GM11168 (cell line): ENCODE data around the gene AHRR.
"Not testable (repeated sequence)": the region's sequence is repeated elsewhere in the genome, so short reads cannot be mapped to it uniquely, and the experiment has no call there.

Source experiments
- in situ Hi-C: fragments of 300-500 bp; cut with MboI; formaldehyde crosslinking; loops from one replicate; pipeline ENCODE4 v1.12.0; 2022; ENCODE audit warnings: low sequenced_read_pairs; ENCODE audit not compliant: unreplicated experiment

AHRR gene

DNA sequence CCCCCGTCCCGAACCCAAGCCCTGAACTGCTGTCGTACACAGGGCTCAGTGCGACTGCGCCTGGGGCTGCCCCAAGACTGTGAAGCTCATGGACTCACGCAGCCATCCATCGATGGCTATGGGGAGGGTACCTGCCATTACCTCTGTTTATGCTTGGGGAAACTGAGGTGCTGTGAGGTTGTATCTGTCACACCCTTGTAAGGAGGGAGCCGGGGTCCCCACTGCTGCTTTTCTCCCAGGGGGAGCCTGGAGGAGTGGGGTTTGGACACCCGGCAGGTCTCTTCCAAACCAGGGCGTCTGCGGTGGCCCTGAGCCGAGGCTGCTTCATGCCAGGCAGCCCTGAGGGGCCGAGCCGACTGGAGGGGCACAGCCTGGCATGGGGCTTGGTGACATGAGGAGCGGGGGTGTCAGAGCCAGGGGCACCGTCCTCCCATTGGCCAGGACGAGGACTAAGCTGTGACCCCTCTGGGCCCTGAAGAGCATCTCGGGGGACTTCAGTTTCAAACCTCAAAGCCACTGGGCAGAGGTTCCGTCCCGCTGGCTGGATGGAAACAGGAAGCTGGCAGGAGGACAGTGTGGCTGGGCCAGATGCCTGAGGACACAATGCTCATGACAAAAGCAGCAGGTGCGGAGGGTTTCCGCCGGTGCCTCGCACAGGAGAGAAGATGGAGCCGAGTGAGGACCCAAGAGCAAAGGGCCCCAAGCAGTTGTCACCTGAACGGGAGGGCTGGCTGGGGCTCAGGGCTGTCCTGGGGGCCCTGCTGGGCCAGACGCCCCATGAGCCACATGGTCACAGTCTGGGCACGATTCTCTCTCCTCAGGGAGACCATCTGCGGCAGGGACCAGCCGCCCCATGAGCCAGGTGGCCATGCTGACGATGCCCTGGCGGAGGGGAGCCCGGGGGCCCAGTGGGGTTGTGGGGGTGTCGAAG is 67.0 kb downstream of the AHRR start:
- in situ Hi-C loops: no loop called here

DNA sequence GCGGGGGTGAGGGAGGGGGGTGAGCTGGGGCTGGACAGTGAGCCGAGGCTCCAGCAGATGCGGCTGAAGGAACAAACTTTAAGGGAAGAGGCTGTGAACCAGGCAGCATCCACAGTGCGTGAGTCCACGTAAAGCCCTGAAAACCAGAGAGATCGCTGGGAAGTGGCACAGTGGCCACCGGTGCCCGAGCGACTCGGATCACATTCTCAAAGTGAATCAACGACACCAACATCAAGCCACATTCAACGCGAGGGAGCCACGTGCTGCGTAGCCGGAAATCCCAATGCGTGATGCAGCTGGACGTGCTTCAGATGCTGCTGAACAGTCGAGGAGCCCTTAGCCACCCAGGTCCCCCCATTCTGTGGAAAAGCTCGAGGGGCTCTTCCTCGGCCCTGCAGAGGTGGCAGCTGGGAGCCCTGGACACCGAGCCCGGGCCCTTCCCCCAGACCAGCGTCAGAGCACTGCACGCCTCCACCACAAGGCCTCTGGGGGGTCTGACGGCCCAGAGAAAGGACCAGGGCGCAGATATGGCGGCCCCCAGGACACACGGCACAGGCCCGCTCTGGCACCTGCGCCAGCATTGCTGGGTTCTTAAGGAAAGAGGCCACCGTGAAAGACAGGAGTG is 67.8 kb downstream of the AHRR start:
- in situ Hi-C loops: no loop called here

DNA sequence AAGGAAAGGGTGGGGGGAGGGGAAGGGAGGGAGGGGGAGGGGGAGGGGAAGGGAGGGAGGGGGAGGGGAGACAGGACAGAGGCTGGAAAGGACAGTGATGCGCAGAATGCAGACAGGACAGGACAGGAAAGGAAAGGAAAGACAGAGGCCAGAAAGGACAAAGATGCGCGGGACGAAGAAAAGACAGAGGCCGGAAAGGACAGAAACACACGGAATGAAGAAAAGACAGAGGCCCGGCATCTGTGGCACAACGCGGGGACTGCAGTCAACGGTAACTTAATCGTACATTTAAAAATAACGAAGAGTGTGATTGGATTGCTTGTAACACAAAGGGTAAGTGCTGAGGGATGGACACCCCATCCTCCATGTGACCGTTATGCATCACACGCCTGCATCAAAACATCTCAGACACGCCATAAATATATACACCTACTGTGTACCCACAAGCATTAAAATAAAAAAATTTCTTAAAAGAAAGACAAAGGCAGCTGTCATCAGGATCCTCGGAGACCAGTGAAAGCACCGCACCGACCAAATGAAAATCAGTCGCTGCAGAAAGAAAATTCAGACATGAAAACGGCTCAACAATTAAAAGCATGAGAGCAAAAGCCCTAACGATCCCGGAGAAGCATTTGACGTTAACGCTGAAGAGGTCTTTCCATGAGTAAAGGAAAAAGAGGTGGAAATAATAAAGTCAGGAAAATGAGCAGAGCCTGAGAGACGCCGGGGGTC is 68.5 kb downstream of the AHRR start:
- in situ Hi-C loops: no loop called here

DNA sequence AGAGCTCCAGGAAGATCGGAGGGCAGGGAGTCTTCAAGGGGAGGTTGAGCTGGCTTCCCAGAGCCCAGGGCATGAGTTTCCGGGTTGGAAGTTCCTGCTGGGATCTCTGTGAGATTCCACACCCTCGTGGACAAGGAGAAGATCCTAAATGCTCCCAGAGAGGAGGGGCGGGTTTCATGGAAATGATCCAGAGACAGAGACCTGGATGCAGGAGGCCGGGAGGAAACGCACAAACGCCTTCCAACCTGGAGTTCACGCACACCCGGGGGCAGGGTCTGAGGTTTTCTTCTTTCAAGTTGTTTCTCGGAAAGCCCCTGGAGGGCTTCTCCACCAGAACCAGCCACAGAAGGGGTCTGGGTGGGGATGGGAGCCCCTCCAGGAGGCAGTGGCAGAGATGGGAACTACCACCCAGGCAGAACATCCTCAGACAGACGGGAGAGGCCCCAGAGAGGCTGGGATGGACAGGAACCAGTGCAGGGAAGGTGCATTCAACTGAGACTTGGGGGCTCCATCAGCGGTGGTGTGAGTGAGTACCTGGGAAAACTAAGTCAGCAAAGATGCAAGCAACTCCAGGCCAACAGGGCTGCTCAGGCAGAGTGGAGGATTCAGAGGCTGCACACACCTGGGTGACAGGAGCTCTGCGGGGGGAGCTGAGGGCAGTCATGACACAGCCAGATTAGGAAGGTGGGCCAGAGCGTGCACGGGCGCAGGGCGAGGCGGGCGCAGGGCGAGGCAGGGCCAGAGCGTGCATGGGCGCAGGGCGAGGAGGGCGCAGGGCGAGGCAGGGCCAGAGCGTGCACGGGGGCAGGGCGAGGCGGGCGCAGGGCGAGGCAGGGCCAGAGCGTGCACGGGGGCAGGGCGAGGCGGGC is 69.3 kb downstream of the AHRR start:
- in situ Hi-C loops: no loop called here

DNA sequence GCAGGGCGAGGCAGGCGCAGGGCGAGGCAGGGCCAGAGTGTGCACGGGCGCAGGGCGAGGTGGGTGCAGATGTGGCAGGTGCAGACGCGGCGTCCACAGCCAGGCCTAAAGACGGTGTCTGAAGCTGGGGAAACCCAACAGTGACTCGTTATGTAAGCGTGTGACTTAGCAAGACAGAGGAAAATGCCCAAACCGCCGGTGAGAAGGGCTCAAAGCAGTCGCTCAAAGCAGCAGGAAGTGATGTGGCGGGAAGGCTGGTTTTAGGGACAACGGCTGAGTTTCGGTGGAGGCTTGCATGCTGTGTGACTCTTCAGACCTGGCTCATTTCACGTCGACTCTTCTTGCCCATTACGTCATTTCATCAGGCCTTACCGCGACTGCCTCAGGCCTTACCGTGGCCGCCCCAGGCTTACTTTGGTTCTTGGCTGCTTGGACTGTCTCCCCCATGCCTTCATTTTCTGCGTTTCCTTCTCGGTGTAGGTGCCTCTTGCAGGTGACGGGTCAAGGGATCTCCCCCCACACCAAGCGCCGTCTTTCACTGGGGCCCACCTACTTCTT is 71.0 kb downstream of the AHRR start:
- in situ Hi-C loops: no loop called here

- in situ Hi-C loops: no loop called here
Observed at GRCh38 chr5:393846-394275, 72.3 kb downstream of the AHRR start.

DNA sequence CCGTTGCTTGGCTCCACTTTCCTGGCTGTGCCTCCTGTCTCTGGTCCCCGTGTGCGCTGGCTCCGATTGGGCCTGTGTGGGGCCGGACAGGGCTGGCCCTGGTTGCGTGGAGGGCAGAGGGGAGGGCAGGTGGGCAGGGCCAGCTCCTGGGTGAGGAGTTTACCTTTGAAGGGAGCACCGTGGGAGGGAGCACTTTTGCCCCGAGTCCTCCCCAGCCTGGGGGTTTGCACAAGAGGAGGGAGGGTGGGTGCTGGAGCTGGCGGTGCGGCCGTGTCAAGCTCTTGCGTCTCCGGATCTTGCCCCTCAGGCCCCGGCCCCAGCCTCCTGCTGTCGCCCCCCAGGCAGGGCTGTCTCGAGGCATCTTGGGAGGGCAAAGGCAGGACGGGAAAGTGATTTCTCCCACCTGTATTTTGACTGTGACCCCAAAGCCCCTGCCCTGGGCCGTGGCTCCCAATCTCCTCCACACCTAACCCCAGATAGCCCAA is 73.2 kb downstream of the AHRR start:
- in situ Hi-C loops: no loop called here

DNA sequence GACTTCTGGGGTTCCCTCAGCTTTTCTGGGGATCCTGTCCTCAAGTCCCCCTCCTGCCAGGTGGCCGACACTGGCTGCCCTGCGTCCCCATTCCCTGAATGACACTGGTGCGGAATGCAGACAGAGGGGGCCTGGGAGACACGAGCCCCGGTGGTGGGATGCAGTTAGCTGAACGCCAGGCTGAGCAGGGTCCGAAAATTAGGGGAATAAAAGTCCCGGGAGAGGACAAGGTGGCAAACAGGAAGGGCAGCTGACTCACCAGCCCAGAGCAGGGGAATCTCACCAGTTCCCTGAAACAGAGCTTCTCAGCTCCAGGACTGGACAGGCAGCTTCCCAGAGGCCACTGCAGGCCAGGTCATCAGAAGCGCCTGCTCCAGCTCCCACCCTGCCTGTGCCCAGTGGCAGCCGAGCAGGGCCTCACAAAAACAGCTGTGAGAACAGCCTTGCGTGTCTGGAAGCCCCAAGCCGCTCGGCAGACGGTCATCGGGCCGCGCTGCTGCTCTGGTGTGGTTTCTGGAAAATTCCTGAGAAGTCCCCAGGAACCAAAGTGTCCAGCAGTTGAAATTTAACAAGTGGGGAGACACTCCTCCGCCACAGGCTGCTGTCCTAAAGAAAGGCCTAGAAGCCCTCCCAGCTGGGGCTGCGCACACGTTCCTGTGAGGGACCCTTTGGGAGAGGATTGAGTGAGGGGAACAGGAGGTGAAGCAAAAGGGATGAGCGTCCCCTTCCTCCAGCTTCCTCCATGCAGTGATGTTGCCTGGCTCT is 73.8 kb downstream of the AHRR start:
- in situ Hi-C loops: no loop called here

GRCh38 chr5:395921-396530 is 74.5 kb downstream of the AHRR start:
- in situ Hi-C loops: no loop called here

GRCh38 chr5:396531-396961 is 75.0 kb downstream of the AHRR start:
- in situ Hi-C loops: no loop called here

- in situ Hi-C loops: not testable (repeated sequence)
Observed at GRCh38 chr5:398141-398474, 76.6 kb downstream of the AHRR start.

GRCh38 chr5:398475-399295 is 77.2 kb downstream of the AHRR start:
- in situ Hi-C loops: no loop called here

DNA sequence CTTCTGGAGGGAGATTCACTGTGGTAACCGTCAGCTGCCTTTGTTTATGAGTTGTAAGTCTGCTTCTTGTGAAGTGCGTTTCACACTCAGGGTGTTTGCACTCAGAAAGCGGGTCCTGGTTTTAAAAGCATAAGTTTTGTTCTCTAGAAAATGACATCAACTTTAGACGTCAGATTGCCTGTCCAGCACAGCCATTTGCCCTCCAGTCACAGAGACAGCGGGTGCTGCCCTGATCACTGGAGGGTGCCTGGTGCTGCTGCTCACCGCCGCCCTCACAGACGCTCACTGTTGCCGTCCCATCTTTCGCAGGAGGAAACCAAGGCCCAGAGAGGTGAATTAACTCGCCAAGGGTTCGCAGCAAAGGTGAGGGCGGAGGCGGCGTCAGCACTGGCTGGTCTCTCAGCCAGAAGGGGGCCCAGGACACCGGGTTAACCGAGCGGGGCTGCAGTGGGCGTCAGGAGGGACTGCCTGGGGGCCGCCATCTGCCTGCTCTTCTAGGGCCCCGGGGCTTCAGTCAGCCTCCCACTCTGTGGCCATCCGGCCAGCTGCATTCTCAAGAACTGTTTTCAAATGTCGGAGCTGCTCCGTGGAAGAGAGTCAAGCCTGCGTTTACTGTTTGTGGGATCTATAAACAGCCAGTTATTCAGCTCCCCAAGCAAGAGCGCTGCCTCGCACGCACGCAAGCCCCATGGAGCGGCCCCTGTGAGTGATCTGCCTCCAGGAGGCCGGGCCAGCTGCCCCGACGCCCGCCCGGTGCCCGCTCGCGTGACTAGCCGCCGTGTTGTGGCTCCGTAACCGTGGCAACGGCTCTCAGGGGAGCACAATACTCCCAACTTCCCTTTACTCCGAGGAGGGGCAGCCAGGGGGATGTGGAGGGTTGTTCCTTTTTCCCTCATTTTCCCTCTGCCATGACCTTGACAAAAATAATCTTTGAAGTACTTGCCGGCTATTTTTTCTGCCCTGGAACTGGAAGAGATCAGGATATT is 78.1 kb downstream of the AHRR start:
- in situ Hi-C loops: no loop called here

- in situ Hi-C loops: no loop called here
Observed at GRCh38 chr5:400282-401145, 79.0 kb downstream of the AHRR start.

- in situ Hi-C loops: no loop called here
Observed at GRCh38 chr5:401146-402034, 79.9 kb downstream of the AHRR start.
